IMR-90 (cell line): ENCODE data around the gene SLC7A6OS. TPM values are rescaled to one million over a fixed set of nuclear protein-coding genes. Genes with fewer than 3 reads are reported as not detected.

ENCODE experiments used
- ATAC-seq: fragments of 200-7000 bp; cut with Tn5 transposase; 2 replicates; pipeline ENCODE4 v1.9.1; 2020; ENCODE audit warnings: low read depth, mild to moderate bottlenecking, moderate library complexity
- BruUV-seq: library from RNA; stranded (reverse); fragments of 400-500 nt; replicated peaks from 2 replicates; lab custom pipeline; 2021; lab: Mats Ljungman, UMichigan
- CTCF ChIA-PET: fragments of 300-600 bp; formaldehyde crosslinking; extraction: SDS; loops from one replicate; lab custom pipeline; 2021; ENCODE audit warnings: antibody characterized with exemption; lab: Yijun Ruan, JAX
- POLR2A ChIA-PET: fragments of 300-600 bp; sonication (Branson Sonifier 250); formaldehyde crosslinking; loops from one replicate; lab custom pipeline; 2022; ENCODE audit warnings: antibody characterized with exemption; ENCODE audit not compliant: unreplicated experiment; lab: Charles Lee
- DNase-seq: peaks from one replicate; pipeline ENCODE4 v3.0.0; 2013
- H2AFZ ChIP-seq: replicated peaks from 2 replicates; pipeline ENCODE3; 2013; ENCODE audit warnings: low read length, mild to moderate bottlenecking; ENCODE audit not compliant: poor library complexity
- H2AK5ac ChIP-seq: 2 replicates; pipeline ENCODE4 v1.6.1; 2013; ENCODE audit warnings: low read depth, low read length, inconsistent platforms
- H2AK9ac ChIP-seq: replicated peaks from 2 replicates; pipeline ENCODE3; 2013; ENCODE audit warnings: mild to moderate bottlenecking, low read depth, low read length, moderate library complexity; ENCODE audit not compliant: poor library complexity
- H2BK120ac ChIP-seq: 2 replicates; pipeline ENCODE4 v1.6.1; 2013; ENCODE audit warnings: low read depth, low read length, inconsistent platforms
- H2BK15ac ChIP-seq: 3 replicates; pipeline ENCODE4 v1.6.1; 2013; ENCODE audit warnings: low read depth, low read length, inconsistent platforms
- H2BK20ac ChIP-seq: 2 replicates; pipeline ENCODE4 v1.6.1; 2013; ENCODE audit warnings: low read depth, mild to moderate bottlenecking, inconsistent platforms, low read length, moderate library complexity
- H2BK5ac ChIP-seq: 2 replicates; pipeline ENCODE4 v1.6.1; 2013; ENCODE audit warnings: mild to moderate bottlenecking, low read depth, low read length, inconsistent platforms; ENCODE audit not compliant: poor library complexity, severe bottlenecking
- H3K14ac ChIP-seq: replicated peaks from 2 replicates; pipeline ENCODE4 v1.6.1; 2013; ENCODE audit warnings: low read depth, low read length, inconsistent platforms
- H3K18ac ChIP-seq: 2 replicates; pipeline ENCODE4 v1.6.1; 2013; ENCODE audit warnings: low read depth, low read length, control low read depth
- H3K23ac ChIP-seq: 2 replicates; pipeline ENCODE4 v1.6.1; 2013; ENCODE audit warnings: low read depth, low read length, inconsistent platforms
- H3K27ac ChIP-seq: 2 replicates; pipeline ENCODE4 v1.5.1; 2013; ENCODE audit warnings: mild to moderate bottlenecking, control low read depth, low read length; ENCODE audit not compliant: insufficient read depth
- H3K27me3 ChIP-seq: 2 replicates; pipeline ENCODE4 v1.6.1; 2013; ENCODE audit warnings: low read length; ENCODE audit not compliant: control insufficient read depth, insufficient read depth
- H3K36me3 ChIP-seq: 2 replicates; pipeline ENCODE4 v1.6.1; 2013; ENCODE audit warnings: low read length, mixed read lengths; ENCODE audit not compliant: control insufficient read depth, insufficient read depth
- H3K4ac ChIP-seq: 2 replicates; pipeline ENCODE4 v1.6.1; 2013; ENCODE audit warnings: low read depth, low read length, inconsistent platforms
- H3K4me1 ChIP-seq: 2 replicates; pipeline ENCODE4 v1.6.1; 2013; ENCODE audit warnings: low read length, mixed read lengths; ENCODE audit not compliant: control insufficient read depth, insufficient read depth
- H3K4me2 ChIP-seq: 2 replicates; pipeline ENCODE4 v1.6.1; 2013; ENCODE audit warnings: low read depth, mild to moderate bottlenecking, control low read depth, low read length, moderate library complexity
- H3K4me3 ChIP-seq: 2 replicates; pipeline ENCODE4 v1.5.1; 2013; ENCODE audit warnings: low read depth, mild to moderate bottlenecking, control low read depth, low read length, moderate library complexity; ENCODE audit not compliant: insufficient read depth
- H3K56ac ChIP-seq: 2 replicates; pipeline ENCODE4 v1.6.1; 2013; ENCODE audit warnings: low read length, inconsistent platforms; ENCODE audit not compliant: insufficient read depth; ENCODE audit errors: extremely low read depth
- H3K79me1 ChIP-seq, 2 experiments: 2 replicates each; pipeline ENCODE4 v1.6.1; 2013; ENCODE audit warnings: low read length in 2 of 2, inconsistent platforms in 1 of 2, low read depth in 1 of 2
- H3K9ac ChIP-seq: 2 replicates; pipeline ENCODE4 v1.6.1; 2013; ENCODE audit warnings: low read depth, low read length, control low read depth
- H3K9me1 ChIP-seq: 2 replicates; pipeline ENCODE4 v1.6.1; 2013; ENCODE audit warnings: low read length, inconsistent platforms; ENCODE audit not compliant: insufficient read depth
- H3K9me3 ChIP-seq: 2 replicates; pipeline ENCODE4 v1.6.1; 2013; ENCODE audit warnings: low read length; ENCODE audit not compliant: control insufficient read depth, insufficient read depth
- H4K20me1 ChIP-seq: 2 replicates; pipeline ENCODE4 v1.6.1; 2013; ENCODE audit warnings: low read length, inconsistent platforms; ENCODE audit not compliant: insufficient read depth
- H4K5ac ChIP-seq: 2 replicates; pipeline ENCODE4 v1.6.1; 2013; ENCODE audit warnings: mild to moderate bottlenecking, low read depth, low read length, control low read depth
- H4K8ac ChIP-seq, 2 experiments: 2 replicates each; pipeline ENCODE4 v1.6.1; 2013; ENCODE audit warnings: low read depth in 2 of 2, low read length in 2 of 2, control low read depth in 1 of 2, inconsistent platforms in 1 of 2
- H4K91ac ChIP-seq: 2 replicates; pipeline ENCODE4 v1.6.1; 2013; ENCODE audit warnings: low read depth, low read length, inconsistent platforms; ENCODE audit not compliant: insufficient read depth
- MXI1 ChIP-seq: IDR thresholded peaks from 2 replicates; pipeline ENCODE4 v1.6.1; 2012; ENCODE audit warnings: low read depth, mild to moderate bottlenecking, low read length, moderate library complexity, borderline replicate concordance
- RFX5 ChIP-seq: IDR thresholded peaks from 2 replicates; pipeline ENCODE4 v1.8.0; 2012; ENCODE audit warnings: low read depth, mild to moderate bottlenecking, low read length, moderate library complexity
- WGBS, 2 experiments: methylation state at CpG; one replicate each; pipeline versions ENCODE4 v1.1.5 to v1.1.7; 2013; ENCODE audit warnings: missing lambda C conversion rate in 2 of 2; ENCODE audit not compliant: insufficient read length in 1 of 2; ENCODE audit errors: extremely low coverage in 2 of 2; 5-methylcytosine and 5-hydroxymethylcytosine counted together
- dilution Hi-C: fragments of 300-500 bp; cut with HindIII; formaldehyde crosslinking; loops from one replicate; pipeline ENCODE4 v1.14.3; 2018; ENCODE audit warnings: low sequenced_read_pairs; ENCODE audit not compliant: unreplicated experiment
- in situ Hi-C: fragments of 300-500 bp; cut with MboI; formaldehyde crosslinking; loops from 3 replicates; pipeline ENCODE4 v1.14.3; 2019; ENCODE audit warnings: low sequenced_read_pairs, inconsistent platforms, mixed read lengths
- intact Hi-C: fragments of 100-400 bp; cut with micrococcal nuclease; formaldehyde crosslinking; loops from 2 replicates; pipeline ENCODE4 v1.10.0; 2022
- polyA plus RNA-seq, 3 experiments: library from polyadenylated mRNA; depleted of rRNA; stranded (reverse); fragments of >200 nt; gene quantifications; 2 replicates each; pipeline ENCODE4 v1.2.3, GENCODE V29; 2012; ENCODE audit warnings: low replicate concordance in 1 of 3
- total RNA-seq: library from RNA; depleted of rRNA; stranded (reverse); fragments of >200 nt; gene quantifications from 2 replicates; pipeline ENCODE4 v1.2.3, GENCODE V29; 2012
- TF ChIP-seq, protein P1 (sequence below): fragments of 150-350 bp; IDR thresholded peaks from 2 replicates; pipeline ENCODE4 v1.6.1; 2017; ENCODE audit warnings: mild to moderate bottlenecking, antibody characterized with exemption, low read length, low read depth
- TF ChIP-seq, protein P2 (sequence below): conservative IDR thresholded peaks from 2 replicates; pipeline ENCODE4 v1.5.1; 2012; ENCODE audit warnings: mild to moderate bottlenecking, low read depth, low read length, improper control_type of control experiment

SLC7A6OS gene
- total and polyA plus RNA-seq, 2 of the 4 experiments (the other 2 are of a cell fraction): 6.8 to 8.4 TPM

DNA sequence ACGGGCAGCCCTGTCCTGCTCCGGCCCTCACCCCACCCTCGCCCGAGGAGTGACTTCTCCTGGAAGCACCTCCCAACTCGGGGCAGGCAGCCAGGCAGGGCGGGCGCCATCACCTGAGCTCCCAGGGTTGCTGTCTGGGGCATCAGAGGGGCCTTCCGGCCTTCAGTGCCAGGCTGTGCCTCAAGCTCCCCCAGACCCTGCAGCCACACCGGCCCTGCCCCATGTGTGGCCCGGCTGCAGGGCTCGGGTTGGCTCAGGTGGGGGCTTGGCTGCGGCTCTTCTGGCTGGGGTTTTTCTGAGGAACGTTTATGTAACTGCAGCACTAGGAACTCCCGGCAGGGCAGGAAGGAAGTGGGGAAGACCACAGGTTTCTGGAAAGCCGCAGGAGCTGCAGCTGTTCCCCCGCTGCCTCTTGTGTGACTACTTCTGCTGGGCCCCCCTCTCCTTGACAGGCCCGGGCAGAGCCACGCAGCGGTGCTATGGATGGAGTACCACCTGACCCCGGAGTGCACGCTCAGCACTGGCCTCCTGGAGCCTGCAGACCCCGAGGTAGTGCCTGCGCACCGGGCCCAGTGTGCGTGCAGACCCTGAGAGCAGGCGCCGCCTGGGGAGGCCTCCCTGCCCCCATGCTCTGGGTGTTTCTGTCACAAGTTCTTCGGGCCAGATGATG is 45.6 kb upstream of the SLC7A6OS start:
- POLR2A ChIA-PET: no interaction called here
- TF ChIP-seq RFX5 (no peak), MXI1 (no peak)
- TF ChIP-seq, protein P1, sequence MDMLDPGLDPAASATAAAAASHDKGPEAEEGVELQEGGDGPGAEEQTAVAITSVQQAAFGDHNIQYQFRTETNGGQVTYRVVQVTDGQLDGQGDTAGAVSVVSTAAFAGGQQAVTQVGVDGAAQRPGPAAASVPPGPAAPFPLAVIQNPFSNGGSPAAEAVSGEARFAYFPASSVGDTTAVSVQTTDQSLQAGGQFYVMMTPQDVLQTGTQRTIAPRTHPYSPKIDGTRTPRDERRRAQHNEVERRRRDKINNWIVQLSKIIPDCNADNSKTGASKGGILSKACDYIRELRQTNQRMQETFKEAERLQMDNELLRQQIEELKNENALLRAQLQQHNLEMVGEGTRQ: no peak
- TF ChIP-seq, protein P2, sequence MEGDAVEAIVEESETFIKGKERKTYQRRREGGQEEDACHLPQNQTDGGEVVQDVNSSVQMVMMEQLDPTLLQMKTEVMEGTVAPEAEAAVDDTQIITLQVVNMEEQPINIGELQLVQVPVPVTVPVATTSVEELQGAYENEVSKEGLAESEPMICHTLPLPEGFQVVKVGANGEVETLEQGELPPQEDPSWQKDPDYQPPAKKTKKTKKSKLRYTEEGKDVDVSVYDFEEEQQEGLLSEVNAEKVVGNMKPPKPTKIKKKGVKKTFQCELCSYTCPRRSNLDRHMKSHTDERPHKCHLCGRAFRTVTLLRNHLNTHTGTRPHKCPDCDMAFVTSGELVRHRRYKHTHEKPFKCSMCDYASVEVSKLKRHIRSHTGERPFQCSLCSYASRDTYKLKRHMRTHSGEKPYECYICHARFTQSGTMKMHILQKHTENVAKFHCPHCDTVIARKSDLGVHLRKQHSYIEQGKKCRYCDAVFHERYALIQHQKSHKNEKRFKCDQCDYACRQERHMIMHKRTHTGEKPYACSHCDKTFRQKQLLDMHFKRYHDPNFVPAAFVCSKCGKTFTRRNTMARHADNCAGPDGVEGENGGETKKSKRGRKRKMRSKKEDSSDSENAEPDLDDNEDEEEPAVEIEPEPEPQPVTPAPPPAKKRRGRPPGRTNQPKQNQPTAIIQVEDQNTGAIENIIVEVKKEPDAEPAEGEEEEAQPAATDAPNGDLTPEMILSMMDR: no peak

More for the DNA sequence above, 45.6 kb upstream of the SLC7A6OS start:
- H3K9ac ChIP-seq: no peak overlapping the region
- H3K14ac ChIP-seq: no peak overlapping the region
- H3K79me1 ChIP-seq: no peaks in the 10 kb centered on the region; a peak in 1 of 4 replicates
- no peaks in the 10 kb centered on the region for H3K9me1 ChIP-seq
- in situ Hi-C loops: no loop called here
- no peak overlapping the region for H2BK5ac ChIP-seq
- H3K27me3 ChIP-seq: no peaks in the 10 kb centered on the region
- intact Hi-C loops: no loop called here
- H3K4me2 ChIP-seq: no peak overlapping the region
- H2AK5ac ChIP-seq: no peak overlapping the region
- no peak overlapping the region for H2BK15ac ChIP-seq
- no peaks in the 10 kb centered on the region; the same call in 1 of the 2 replicates for H4K20me1 ChIP-seq
- dilution Hi-C loops: no loop called here
- no peaks in the 10 kb centered on the region for H3K4me1 ChIP-seq
- H2AK9ac ChIP-seq: no peak overlapping the region
- no peak overlapping the region for H4K91ac ChIP-seq
- no peak overlapping the region for H3K4me3 ChIP-seq
- CTCF ChIA-PET: no interaction called here
- no peak overlapping the region for H2BK120ac ChIP-seq
- peaks cover 56% of the 10 kb centered on the region for H3K36me3 ChIP-seq
- no peak for ATAC-seq
- H3K18ac ChIP-seq: no peak overlapping the region
- no peak overlapping the region for H3K27ac ChIP-seq
- no peak overlapping the region for H3K56ac ChIP-seq
- no peak overlapping the region for H3K4ac ChIP-seq
- no peak overlapping the region for H2BK20ac ChIP-seq
- no TSS peak for BruUV-seq
- H4K5ac ChIP-seq: no peak overlapping the region
- no peak overlapping the region for H3K23ac ChIP-seq
- no peak overlapping the region for H2AFZ ChIP-seq
- no peak overlapping the region for H4K8ac ChIP-seq
- H3K9me3 ChIP-seq: no peaks in the 10 kb centered on the region
- DNase-seq: no peak
- 94% methylated on average over 8 of the region's 28 CpGs; no CpG with 5 or more reads in 1 of the 2 experiments for WGBS, 2 experiments
